Peyer's patch (tissue), 4 donors: ENCODE measurements around the gene PCSK5.

Experiments used
- CTCF ChIP-seq, 6 experiments: fragments of 450-650 bp in 4 of 6; fragments of 200-600 bp in 2 of 6; sonication (generic) in 1 of 6; IDR thresholded peaks; one replicate each; pipeline ENCODE4 v1.5.1; 2017 to 2019; ENCODE audit warnings: antibody characterized with exemption in 6 of 6, mild to moderate bottlenecking in 3 of 6, moderate library complexity in 1 of 6
- POLR2A ChIP-seq, 2 donors: fragments of 450-650 bp; IDR thresholded peaks; one replicate each; pipeline ENCODE4 v1.5.1; 2017; ENCODE audit warnings: antibody characterized with exemption in 2 of 2, mild to moderate bottlenecking in 2 of 2, moderate library complexity in 2 of 2

DNA sequence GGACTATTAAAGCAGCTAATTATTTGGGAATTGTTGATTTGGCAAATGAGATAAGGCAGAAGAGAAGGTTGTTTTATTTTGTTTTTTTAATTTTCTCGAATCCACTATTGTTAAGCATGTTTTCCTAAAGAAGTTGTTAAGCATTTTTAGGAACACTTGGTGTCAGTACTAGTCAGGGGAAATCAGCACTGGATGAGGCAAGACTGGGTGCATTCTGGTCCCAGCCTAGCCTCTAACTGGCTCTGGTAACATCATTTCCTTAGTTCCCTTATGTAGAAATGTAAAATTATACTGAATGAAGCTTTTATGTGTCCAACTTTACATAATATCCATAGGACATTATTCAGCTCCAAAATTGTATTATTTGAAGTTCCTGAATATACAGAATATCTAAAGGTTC is 196.1 kb downstream of the PCSK5 start:
- TF ChIP-seq CTCF (IDR thresholded peaks at IDR 0.05) (no peak), POLR2A (IDR thresholded peaks at IDR 0.05) (no peak)
